ENCODE measurements around the gene MEIS1.

Gene MEIS1

GRCh38 chr2:66566726-66567399, 131.9 kb downstream of the MEIS1 start:
- no peak for DNase-seq (ENCODE audit: low read depth in 2 of 2)

DNA sequence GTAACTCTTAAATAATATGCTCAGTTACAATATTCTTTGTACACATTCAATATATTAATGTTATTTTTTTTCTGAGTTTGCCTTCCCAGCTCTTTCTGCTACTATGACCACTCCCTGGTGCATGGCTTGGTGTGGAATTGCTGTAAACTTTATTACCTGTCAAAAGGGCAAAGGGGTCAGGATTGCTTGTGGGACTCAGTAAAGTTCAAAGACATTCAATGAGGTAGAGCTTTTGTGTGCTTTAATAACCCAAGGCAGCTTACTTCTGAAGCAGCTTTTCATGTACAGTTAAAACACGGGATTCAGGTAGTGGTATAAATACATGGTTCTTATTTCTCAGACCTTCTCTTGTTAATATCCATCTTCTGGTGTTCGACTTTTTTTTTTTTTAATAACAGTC, 132.8 kb downstream of the MEIS1 start:
- DNase-seq (ENCODE audit: low read depth in 2 of 2), result no peak

- DNase-seq (ENCODE audit: low read depth in 2 of 2), result no peak
Measured at GRCh38 chr2:66568650-66569300, 133.8 kb downstream of the MEIS1 start.

DNA sequence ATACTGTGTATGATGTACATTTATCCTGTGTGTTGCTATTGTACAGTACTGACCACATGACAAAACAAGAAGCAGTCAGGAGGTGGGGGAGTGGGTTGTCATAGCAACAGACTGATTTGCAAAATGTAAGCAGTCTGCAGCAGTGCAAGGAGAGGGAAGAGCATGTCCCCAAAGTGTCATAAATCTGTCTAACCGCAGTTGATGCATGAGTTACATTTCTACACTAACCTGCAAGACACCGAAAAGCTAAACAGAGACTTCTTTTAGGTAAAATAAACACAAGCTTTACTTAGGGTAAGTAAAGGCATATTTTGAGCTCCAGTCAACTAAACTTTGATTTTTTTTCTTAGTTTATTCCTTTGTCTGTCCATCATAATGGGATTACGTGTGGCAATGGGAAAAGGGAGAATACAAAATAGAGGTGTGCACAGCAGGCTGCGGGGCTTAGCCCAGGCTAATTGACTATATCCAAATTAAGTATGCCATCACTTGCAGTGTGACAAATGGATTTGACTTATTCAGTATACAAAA, 134.5 kb downstream of the MEIS1 start:
- peak; percentile 47 to 52 for DNase-seq (ENCODE audit: low read depth in 2 of 2)

DNA sequence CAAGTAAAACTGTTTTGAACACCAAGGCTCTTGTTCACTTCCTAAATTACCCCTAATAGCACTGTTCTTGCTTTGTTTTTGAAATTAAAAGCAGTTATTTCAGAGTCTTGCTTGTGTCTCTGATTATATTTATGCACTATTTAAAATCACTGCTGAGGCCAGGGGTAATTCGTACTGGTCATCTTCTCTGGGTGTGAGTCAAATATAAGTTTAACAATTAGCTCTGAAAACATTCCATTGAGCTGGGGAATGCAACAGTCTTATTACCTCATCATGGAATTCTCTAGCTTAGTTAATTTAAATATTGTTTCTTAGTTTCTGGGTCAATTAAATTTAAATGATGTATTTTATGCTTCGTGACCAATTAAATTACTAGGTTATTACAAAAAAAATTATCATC, 135.0 kb downstream of the MEIS1 start:
- no peak for DNase-seq (ENCODE audit: low read depth in 2 of 2)

- DNase-seq (ENCODE audit: low read depth in 2 of 2), result no peak
Measured at GRCh38 chr2:66570471-66570870, 135.5 kb downstream of the MEIS1 start.

GRCh38 chr2:66571918-66572317, 137.0 kb downstream of the MEIS1 start:
- DNase-seq (ENCODE audit: low read depth in 2 of 2), result no peak

DNA sequence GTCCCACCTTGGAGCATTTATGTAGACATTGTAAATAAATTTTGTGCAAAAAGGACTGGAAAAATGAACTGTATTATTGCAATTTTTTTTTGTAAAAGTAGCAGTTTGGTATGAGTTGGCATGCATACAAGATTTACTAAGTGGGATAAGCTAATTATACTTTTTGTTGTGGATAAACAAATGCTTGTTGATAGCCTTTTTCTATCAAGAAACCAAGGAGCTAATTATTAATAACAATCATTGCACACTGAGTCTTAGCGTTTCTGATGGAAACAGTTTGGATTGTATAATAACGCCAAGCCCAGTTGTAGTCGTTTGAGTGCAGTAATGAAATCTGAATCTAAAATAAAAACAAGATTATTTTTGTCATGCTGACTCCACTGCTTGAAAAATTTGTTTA, 137.5 kb downstream of the MEIS1 start:
- no peak for DNase-seq (ENCODE audit: low read depth in 2 of 2)

GRCh38 chr2:66573416-66573815, 138.5 kb downstream of the MEIS1 start:
- no peak for DNase-seq (ENCODE audit: low read depth in 2 of 2)

GRCh38 chr2:66573821-66574233, 138.9 kb downstream of the MEIS1 start:
- DNase-seq (ENCODE audit: low read depth in 2 of 2), result no peak

GRCh38 chr2:66574701-66575624, 140.0 kb downstream of the MEIS1 start:
- DNase-seq (ENCODE audit: low read depth in 2 of 2), result peak; percentile 71 to 77

DNA sequence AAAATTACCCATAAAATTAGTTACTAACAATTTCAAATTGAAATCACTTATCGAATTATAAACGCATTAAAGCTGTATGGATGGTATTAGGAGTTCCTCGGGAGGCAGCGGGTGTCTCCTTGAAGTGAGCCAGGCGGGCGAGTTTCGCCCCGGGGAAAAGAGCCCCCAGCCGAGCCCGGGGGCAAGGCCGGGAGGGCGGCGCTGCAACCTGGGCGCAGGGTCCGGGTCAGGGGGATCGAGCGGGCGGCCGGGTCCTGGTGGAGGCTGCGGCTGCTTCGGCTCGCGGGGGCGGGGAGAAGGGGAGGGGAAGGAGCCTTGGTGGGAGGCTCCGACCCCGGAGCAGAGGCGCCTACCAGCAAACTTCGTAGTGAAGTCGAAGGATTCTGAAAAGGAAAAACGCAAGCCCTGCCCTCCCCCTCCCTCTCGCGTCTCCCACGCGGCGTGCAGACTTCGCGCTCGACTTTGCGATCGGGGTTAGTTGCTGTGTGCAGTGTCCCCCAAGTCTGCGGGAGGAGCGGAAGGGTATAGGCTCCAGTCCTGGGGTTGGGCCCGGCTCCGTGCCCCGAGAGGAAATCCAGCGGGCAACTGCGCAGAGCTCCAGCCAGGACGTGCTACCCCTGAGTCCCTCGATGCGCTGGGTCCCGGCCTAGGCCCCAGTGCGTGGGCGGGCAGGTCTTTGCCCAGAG, 140.8 kb downstream of the MEIS1 start:
- DNase-seq (ENCODE audit: low read depth in 2 of 2), result no peak

GRCh38 chr2:66576311-66576560, 141.3 kb downstream of the MEIS1 start:
- no peak for DNase-seq (ENCODE audit: low read depth in 2 of 2)

GRCh38 chr2:66576561-66577320, 141.8 kb downstream of the MEIS1 start:
- DNase-seq (ENCODE audit: low read depth in 2 of 2), result no peak

GRCh38 chr2:66577321-66578053, 142.6 kb downstream of the MEIS1 start:
- DNase-seq (ENCODE audit: low read depth in 2 of 2), result no peak

DNA sequence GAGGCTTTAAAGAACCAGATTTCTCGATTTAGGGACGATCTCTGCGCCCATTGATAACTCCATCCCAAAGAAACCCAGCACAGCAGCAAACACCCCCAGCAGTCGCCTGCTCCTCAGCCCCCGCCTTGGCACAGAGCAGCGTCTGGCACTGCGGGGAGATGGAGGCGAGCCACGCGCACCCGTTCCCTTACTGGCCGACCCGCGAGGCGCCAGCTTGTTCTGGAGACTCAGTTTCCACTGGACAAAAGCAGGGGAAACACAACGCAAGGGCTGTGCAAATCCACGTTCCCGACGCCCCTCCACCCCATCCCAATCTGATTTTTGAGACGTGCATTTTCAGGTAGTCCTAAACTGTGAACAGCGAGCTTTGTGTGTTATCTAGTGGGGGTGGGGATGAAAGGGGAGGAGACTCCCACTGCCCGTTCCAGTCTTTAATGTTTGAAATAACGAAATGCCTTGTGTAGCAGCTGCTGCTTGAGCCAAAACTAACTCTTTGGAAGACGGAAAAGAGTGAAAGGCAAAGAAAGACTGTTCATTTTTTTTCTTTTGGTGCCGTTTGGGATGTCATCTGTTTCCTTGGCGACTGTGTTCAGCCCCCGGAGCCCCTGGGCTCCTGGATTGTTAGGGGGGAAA, 143.2 kb downstream of the MEIS1 start:
- DNase-seq (ENCODE audit: low read depth in 2 of 2), result no peak

DNA sequence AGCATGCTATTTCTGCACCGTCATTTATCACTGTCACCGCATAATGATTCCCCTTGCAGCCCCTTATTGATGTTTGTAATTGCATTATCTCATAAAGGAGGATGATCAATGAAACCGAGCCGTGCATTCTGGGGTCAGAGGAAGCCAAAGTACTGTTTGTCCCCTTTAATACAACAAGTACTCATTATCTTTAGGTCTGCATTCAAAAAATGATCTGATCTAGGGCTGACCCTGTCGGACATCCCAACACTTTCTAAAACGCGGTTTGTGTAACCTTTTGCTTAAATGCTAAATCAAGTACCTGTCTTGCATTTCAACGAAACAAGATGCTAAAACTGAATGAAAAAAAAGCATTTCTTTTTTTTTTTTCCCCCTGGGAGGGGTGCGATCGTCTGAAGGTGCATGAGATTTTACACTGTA, 143.8 kb downstream of the MEIS1 start:
- DNase-seq (ENCODE audit: low read depth in 2 of 2), result no peak

DNA sequence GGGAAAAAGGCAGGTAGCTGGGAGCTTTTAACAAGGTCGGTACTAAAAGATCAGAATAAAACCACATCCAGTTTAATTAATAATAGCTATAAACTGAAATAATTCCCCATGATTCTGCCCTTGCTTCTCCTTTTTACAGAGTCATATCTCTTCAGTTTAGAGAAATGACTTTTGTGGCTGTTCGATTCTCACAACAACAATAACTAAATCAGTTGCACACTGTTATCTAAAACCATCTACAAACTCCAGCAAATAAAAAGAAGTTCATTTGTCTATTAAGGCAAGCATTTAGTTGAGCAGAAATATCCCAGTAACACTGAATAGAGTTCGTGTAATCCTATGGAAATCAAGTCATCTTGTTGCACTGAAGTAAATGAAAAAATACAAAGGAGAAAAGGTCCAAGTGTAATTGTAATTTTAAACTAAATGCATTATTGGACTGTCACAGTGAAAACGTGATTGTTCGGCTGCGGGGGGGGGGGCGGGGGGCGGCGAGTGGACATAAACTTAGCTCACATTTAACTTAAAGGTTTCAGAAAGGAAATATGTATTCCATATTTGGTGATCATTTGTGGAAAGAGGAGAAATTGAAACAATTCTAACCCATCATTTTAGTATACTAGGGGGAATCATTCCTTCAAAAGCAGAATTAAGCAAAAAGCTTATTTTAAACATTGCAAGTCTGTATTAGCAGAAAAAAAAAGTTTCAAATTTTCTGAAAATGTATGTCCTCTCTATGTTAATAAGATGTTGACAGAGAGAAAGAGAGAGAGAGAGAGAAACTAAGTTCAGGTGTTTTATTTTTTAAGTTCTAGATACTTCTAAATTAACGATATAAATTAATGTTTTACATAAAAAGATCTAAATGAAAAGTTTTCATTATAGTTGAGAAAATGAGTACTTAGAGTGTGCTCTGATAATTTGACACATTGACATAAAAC, 144.5 kb downstream of the MEIS1 start:
- DNase-seq (ENCODE audit: low read depth in 2 of 2), result no peak

Measured in fibroblast of skin of left biceps (primary cell).